CD4-positive, alpha-beta T cell treated with Interleukin-6 for 4 hours (primary cell): ENCODE measurements around the gene H6PD.

ENCODE experiments used
- DNase-seq: peaks from one replicate; pipeline ENCODE4 v3.0.0-alpha.2; 2020; ENCODE audit warnings: mixed read lengths

Gene H6PD

DNA sequence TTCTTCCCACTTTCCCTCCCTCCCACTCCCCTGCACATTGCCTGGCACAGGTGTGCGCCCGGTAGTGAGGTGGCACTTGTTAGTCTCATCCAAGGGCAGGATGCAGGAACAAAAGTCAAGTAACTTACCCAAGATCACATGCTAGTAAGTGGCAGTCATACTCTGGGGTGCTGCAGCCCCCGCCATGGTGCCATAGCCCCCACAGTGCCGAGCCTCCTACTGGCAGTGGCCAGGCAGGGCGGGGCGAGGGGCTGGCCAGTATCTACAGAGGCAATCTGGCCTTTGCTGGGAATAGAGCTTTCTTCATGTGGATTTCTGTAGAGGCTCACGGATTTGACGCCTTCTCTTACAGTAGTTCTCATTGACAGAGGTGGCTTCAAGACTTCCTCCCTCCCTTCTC is 26.9 kb downstream of the H6PD start:
- DNase-seq: no peak

DNA sequence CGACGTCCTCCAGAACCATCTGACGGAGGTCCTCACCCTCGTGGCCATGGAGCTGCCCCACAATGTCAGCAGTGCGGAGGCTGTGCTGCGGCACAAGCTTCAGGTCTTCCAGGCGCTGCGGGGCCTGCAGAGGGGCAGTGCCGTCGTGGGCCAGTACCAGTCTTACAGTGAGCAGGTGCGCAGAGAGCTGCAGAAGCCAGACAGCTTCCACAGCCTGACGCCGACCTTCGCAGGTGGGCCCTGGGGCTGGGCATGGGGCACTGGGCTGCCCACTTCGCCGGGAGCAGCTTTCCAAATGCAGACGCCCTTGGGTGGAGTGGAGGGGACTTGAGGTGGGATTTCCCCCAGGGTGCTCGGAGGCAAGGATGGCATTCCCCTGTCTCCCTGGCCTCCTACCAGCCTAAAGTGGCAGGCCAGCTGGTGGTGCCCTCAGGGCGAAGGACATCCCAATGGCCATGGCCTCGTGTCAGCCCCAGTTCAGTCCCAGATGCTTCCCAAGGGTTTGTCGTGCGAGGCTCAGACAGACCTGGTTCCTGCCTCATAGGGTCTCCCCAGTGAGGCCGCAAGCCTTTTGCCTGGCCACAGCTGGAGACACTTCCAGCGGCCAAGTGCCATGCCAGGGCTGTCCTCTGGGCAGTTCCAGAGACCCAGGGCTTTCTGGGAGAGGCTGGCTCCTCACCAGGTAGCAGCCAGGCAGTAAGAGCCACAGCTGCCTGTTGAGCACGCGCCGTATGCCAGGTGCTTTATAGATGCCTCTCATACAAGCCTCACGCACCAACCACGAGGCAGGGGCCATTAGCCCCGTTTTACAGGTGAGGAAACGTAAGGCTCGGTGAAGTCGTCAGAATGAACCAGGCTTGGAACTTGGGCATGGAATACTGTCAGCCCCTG is 27.8 kb downstream of the H6PD start:
- DNase-seq: no peak

DNA sequence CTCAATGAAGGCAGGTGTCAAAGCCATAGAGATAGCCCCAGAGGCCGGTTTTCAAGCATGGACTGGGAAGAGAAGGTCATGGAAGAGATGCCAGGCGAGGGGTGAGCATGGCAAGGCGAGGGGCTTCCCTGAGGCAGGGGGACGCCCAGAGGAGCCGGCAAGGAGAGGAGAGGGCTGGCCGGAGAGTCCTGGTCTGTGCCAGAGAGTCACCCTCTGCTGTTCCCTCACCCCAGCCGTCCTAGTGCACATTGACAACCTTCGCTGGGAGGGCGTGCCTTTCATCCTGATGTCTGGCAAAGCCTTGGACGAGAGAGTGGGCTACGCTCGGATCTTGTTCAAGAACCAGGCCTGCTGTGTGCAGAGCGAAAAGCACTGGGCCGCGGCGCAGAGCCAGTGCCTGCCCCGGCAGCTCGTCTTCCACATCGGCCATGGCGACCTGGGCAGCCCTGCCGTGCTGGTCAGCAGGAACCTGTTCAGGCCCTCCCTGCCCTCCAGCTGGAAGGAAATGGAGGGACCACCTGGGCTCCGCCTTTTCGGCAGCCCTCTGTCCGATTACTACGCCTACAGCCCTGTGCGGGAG is 28.8 kb downstream of the H6PD start:
- DNase-seq: no peak

DNA sequence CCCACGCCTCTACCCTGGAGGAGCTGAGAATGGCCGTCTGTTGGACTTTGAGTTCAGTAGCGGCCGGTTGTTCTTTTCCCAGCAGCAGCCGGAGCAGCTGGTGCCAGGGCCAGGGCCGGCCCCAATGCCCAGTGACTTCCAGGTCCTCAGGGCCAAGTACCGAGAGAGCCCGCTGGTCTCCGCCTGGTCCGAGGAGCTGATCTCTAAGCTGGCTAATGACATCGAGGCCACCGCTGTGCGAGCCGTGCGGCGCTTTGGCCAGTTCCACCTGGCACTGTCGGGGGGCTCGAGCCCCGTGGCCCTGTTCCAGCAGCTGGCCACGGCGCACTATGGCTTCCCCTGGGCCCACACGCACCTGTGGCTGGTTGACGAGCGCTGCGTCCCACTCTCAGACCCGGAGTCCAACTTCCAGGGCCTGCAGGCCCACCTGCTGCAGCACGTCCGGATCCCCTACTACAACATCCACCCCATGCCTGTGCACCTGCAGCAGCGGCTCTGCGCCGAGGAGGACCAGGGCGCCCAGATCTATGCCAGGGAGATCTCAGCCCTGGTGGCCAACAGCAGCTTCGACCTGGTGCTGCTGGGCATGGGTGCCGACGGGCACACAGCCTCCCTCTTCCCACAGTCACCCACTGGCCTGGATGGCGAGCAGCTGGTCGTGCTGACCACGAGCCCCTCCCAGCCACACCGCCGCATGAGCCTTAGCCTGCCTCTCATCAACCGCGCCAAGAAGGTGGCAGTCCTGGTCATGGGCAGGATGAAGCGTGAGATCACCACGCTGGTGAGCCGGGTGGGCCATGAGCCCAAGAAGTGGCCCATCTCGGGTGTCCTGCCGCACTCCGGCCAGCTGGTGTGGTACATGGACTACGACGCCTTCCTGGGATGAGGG is 29.7 kb downstream of the H6PD start:
- no peak for DNase-seq

DNA sequence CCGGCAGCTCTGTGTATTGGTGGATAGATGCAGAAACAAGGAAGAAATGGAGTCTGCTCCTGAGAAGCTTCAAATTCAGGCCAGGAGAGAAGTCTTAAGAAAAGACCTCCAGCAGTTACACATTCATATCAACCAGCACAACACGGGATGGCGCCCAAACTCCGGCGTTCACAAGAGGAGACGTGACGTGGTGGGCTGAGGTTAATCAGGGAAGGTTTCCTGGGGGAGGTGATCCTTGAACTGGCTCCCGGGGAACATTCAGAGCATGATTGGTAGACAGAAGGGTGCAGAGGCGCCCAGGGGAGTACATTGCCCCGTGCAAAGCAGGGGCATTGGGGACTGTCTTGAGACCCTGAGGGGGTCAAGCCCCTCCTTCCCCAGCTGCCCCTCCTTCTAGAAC is 30.5 kb downstream of the H6PD start:
- DNase-seq: no peak

DNA sequence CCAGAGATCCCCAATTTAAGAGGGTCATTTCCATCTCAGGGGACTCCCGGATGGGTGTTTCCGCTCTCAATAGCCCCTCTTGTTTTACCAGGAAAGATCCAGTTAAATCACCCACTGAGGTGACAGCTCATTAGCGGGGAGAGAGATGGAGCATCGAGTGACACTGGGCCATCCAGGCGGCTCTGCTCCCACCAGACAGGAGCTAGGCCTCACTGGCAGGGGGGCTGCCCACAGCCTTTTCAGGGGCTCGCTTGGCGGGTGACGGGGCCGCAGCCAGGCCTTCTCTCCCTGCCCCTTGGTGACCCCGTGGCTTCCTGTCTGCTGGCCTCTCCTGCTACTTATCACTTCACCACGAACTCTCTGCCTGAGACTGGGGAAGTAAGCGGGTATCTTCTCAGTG is 31.4 kb downstream of the H6PD start:
- DNase-seq: no peak

DNA sequence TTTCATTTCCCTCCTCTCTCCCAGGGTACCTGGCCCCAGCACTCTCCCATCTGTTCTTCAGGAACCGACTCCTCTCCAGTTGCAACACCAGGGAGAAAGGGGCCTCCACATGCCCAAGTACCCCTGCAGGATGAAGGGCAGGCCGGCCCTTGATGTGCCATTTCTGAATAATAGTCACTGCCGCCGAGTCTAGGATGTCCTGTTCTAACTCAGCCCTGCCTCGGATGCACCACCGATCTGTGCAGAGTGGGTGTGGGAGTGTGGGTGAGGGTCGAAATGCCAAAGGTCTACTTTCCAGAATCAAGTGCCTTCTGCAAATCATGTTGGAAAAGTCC is 32.7 kb downstream of the H6PD start:
- no peak for DNase-seq

DNA sequence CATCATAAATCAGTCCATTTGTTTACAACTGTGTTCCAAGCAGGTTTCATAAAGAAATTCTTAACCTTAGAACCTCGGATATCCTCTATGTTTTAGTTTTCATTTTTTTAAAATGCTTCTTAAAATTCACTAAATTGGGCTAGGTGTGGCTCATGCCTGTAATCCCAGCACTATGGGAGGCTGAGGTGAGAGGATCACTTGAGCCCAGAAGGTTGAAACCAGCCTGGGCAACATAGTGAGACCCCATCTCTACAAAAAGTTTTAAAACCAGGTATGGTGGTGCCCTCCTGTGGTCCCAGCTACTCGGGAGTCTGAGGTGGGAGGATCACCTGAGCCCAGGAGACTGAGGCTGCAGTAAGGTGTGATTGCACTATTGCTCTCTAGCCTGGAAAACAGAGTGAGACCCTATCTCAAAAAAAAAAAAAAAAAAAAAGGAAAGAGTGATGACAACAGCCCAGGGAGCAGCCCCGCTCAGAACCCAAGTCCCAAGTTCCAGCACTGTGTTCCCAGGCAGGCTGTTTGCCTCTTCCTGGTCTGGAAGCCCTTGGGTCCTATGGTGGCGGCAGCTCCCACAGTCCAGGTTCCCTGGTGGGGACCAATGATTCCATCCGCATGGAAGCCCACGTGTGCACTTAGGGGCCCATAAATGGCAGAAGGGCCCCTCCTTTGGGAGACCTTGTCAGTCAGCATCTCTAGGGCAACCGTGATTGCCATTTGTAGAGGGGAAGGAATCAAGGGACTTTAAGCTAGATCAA is 33.4 kb downstream of the H6PD start:
- no peak for DNase-seq

DNA sequence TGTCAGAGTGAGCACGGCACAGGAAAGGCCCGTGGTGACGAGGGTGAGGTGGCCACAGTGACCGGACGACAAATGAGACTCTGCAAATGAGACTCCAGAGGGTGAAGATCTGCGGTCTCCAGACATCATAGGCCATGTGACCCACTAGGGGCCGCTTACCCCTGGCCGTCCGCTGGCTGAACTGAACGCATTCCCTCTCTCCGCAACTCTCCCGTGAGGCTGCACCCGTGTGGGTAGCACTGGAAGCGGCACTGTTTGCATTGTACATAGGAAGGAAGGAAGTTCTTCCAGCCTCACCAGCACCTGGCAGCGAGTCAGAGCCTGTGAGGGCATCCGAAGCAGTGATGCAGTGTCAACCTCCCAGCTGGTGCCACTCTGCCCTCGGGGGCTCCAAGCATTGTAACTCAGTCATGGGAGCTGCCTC is 34.5 kb downstream of the H6PD start:
- DNase-seq: no peak

DNA sequence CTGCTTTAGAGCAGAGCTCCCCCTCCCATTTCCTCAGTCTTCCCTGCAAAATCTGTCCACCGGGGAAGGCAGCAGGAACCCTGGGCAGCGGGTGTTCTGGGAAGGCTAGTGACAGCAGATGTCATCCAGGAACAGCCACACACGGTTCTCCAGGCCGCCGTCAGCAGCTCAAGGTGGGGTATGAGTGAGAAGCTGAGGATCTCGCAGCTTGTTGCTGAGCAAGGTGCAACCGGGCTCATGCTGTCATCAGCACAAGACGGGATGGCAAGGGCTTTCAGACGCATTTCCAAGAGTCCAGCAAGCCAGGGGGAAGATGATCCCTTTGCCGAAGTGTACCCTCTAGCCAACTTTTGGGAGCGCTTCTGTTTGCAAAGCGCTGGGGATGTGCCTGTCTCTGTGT is 35.1 kb downstream of the H6PD start:
- DNase-seq: no peak

DNA sequence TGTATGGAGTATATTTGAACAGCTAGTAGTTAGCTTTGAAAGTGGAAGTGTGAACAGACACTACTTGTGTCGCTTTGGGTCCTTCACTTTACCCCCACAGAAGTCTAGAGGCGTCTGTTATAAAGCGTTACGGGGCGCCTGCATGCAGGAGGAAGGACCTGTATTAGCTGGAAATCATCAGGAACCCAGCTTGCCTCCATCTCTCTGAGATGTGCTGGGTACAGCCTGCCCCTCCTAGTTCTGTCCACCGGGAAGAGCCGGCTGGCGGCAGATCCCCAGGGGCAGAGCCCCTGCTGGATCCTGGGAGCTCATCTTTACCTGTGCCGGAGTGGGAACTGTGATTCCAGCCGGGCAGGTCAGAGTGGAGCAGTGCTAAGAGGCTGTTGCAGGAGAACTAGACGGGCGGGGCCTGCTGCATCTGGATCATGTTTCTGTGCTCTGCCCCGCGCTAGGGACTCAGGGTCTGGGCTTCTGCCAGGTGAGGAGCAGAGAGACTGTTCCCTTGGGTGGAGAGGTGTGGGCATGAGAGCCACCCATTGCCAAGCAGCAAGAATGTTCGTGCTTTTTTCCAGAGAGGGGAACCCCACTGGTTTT is 35.8 kb downstream of the H6PD start:
- no peak for DNase-seq

DNA sequence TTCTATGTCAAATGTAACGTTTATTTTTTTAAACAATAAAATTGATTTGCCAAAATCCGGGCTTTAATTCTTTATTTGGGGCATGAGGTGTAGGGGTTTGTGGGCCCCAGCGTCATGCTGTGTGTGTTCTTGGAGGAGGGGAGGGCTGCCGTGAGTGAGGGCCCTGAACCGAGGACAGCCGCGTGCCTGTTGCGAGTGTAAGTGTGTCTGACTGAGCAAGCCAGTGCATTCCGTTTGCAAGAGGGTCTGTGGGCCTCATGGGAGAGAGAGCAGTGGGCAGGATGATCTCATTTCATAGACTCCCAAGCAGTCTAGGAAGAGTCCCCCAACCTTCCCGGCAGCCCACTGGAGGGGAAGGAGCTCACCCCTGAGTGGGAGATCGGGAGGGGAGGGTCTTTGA is 36.7 kb downstream of the H6PD start:
- DNase-seq: no peak

DNA sequence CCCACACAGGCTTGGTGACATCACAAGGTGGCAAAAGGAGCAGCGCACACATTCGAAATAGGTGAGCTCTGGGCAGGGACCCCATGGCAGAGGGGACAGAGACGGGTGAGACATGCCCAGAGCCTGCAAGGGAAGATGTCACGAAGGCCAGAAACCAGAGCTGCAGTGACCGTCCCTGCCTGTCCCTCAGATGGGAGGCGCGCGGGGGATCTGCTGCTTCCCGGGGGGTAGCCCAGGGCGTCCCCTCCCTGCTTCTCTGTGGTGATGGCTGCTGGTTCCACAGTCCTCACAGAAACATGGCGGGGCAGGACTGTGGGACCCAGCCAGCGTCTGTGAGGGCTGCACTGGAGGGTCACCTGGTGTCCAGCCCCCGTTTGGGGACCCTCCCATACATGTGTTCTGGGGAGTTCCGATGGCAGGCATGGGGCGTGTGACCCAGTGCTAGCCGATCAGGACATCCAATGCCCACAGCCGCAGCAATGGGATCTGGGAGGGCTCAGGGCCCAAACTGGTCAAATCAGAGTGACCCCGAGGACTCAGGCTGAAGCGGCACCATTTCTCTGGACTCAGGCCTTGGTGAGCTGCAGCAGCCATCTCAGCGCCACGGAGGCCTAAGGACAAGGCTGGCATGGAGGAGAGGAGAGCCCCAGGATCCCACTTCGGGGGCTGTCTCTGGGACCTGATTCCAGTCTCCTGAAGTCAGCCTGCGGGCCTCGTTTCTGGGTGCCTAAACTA is 37.5 kb downstream of the H6PD start:
- no peak for DNase-seq

DNA sequence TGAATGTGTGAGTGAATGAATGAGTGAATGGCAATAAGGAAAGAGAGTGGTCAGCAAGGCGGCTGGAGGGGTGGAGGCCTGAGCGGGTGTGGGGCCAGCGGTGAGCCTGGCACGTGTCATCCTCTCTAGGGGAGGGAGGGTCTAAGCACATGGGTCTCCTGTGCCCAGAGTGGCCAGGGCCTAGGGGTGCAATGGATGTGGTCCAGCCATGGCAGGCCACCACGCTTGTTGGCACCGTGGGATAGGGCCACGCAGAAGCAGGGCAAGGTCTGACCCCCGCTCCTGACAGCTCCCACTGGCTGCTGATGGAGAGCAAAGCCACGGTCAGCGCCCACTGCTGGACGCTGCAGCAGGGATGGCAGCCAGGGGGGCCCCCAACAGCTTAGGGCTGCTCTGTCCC is 38.6 kb downstream of the H6PD start:
- DNase-seq: no peak

DNA sequence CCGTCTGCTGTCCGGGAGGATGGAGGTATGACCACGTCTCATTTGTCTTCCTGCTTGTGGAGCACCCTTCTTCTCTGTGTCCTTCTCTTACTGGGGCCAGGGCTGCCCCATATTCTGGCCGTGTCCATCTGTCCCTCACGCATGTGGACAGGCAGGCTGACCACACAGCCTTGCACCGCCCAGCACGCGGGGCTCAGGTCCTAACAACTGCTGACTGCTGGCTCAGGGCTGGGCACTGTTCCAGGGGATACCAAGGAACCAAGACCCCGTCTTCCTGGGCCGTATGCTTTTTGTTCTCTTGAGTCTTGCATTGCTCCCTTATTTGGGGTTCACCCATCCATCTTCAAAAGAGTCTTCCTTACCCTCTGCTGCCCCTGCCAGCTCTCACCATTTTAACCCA is 40.6 kb downstream of the H6PD start:
- no peak for DNase-seq

DNA sequence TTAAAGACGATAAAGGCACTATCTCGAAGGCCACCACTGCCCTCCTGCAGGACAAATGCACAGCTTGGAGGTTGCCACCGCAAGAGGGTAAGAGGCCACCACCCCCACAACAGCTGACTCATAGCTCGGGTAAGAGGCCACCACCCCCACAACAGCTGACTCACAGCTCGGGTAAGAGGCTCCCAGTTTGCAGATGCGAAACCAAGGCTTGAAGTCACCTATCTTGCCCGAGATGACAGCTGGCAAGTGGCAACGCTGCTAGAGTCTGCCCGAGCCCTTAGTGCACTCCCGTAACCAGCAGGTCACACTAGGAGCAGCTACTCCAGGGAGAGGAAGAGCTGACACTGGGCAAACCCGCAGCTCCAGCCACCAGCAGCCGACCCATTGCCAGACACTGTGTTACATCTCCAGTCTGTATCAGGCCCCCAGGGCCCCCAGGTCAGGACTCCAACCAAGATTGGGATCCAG is 41.0 kb downstream of the H6PD start:
- DNase-seq: peak; percentile 79

DNA sequence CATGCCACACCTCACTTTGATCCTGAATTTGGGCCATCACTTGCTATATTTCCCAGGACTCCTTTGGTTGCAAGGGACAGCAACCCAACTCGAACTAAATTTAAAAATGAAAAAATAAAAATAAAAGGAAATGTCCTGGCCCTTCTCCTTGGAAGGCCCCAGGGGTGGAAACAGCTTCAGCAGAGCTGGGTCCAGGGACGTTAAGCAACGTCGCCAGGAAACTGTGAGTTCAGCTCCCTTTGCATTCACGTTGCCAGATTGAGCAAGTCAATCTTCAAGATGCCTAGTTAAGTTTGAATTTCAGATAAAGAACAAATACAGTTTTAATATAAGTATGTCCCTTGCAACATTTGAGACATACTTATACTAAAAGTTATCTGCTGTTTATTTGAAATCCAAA is 43.5 kb downstream of the H6PD start:
- no peak for DNase-seq

DNA sequence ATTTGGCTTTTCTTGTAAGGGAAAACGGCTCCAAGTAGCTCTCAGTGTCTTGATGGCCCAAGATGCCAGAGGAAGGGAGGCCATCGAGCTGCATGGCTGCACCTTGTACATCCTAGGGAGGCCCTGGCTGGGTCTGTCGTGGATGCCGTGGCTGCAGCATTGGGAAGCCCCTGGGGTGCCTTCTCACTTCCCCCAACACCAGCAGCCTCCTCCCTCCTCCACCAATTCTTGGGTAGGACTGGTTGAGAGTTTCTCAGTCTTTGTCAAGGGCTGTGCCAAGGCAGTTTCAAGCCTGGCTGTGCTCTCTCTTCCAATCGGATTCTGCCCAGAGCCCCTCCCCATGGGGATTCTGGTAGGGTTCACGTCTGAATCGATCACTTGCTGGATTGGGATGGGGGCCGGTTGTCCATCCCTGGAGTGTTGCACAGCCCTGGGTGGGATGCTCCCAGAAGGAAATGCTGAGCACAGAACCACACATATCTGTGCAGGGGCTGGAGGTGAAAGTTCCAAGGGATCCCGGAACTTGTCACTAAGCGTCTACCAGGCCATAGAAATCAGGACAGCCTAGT is 44.1 kb downstream of the H6PD start:
- no peak for DNase-seq

DNA sequence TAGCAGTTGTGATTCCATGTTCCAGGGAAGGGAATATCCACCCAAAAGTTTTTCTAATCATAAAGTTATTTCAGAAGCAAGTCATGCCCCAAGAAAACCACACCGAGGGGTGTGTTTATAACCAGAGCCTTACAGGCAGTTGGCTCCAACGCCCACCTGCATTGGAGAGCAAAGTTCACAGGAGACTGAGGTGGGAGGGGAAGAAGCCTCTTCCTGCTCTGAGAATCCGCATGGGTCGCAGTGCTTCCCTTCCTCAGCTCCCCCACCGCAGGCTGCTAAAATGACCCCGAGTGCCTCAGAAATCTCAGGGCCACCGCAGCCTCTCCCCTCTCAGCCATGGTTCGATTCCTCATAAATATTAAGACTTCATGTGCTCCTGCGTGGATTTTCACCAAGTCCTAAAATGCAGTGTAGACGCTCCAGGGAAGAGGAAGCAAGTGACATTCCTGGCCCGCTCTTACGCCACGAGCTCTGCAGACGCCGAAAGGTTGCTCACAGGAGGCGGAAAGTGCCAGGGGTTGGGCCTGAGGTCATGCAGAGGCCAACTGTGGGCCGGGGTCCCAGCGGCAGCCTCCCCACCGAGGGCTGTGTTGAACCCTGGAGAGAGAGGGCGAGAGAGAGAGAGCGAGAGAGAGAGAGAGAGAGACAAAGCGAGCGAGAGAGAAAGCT is 44.7 kb downstream of the H6PD start:
- peak; percentile 19 for DNase-seq

DNA sequence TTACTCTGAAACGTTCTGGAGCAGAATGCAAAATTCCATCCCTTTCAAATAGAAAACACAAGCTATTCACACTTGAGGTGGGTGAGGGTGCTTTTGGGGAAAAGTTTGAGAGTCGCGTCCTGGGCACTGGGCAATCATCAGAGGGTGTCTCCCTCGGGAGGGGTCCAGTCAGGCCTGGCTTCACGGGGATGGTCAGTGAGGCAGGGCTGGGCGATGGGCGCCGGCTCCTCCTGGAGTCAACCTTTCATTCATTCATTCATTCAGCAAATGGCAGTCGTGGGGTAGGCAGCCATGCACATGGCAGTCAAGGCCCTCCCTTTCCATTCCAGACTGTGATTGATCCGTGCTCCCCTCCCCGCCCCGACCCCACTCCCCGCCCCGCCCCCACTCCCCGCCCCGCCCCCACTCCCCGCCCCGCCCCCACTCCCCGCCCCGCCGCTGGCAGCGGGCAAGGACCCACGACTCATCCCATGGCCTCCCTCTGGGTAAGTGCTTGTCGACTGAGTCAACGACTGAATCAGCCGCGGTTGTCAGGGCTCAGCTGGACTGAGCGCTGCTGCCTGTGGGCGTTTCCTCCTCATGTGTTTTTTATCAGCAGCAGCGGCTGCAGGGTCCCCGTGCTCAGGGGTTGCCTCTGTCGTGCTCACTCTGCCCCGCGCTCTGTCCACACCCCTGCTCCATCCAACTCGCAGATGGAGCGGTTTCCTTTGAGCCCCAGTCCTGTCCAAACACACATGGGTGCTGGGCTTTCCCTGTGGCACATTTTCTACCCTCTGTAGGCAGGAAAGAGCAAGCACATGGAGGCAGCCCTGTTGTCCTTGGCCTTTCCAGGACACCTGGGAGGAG is 45.7 kb downstream of the H6PD start:
- peak; percentile 58 for DNase-seq
